Adrenal gland (tissue), 12 donors: ENCODE data around the gene LAMC2. TPM values are rescaled to one million over a fixed set of nuclear protein-coding genes. Genes with fewer than 3 reads are reported as not detected.

Experiments used
- DNase-seq, 7 donors: peaks; one replicate each; pipeline ENCODE4 v3.0.0-alpha.2; 2019 to 2020
- H3K27ac ChIP-seq, 5 donors: fragments of 200-600 bp; sonication (generic) in 4 of 5; 1 replicate in 3 of 5; 2 replicates in 2 of 5; pipeline versions ENCODE4 v1.5.1 to v1.8.0; 2016 to 2020; ENCODE audit warnings: mild to moderate bottlenecking in 1 of 5
- H3K27me3 ChIP-seq: fragments of 200-600 bp; 2 replicates; pipeline ENCODE4 v1.8.0; 2021
- H3K36me3 ChIP-seq, 2 donors: fragments of 200-600 bp; replicated peaks in 1 of 2; 1 replicate in 1 of 2; 2 replicates in 1 of 2; pipeline versions ENCODE4 v1.5.1 to v1.8.0; 2018 to 2022
- H3K4me1 ChIP-seq, 2 donors: fragments of 200-600 bp; replicated peaks in 1 of 2; 1 replicate in 1 of 2; 2 replicates in 1 of 2; pipeline versions ENCODE4 v1.5.1 to v1.8.0; 2018 to 2021
- H3K4me3 ChIP-seq, 4 donors: fragments of 200-600 bp; sonication (generic) in 3 of 4; one replicate each; pipeline ENCODE4 v1.5.1; 2016 to 2018
- H3K9me3 ChIP-seq, 3 donors: fragments of 200-600 bp; sonication (generic) in 1 of 3; replicated peaks in 1 of 3; 1 replicate in 2 of 3; 2 replicates in 1 of 3; pipeline versions ENCODE4 v1.5.1 to v1.8.0; 2016 to 2021
- POLR2A ChIP-seq, 2 donors: fragments of 450-650 bp; IDR thresholded peaks; one replicate each; pipeline ENCODE4 v1.6.1; 2017; ENCODE audit warnings: antibody characterized with exemption in 2 of 2, mild to moderate bottlenecking in 2 of 2, moderate library complexity in 1 of 2
- WGBS, 4 donors: extraction: QIAGEN DNeasy Blood & Tissue Kit in 2 of 4; methylation state at CpG; one replicate each; pipeline versions ENCODE4 v1.1.5 to v1.1.7; 2013 to 2017; 5-methylcytosine and 5-hydroxymethylcytosine counted together
- intact Hi-C, 2 donors: fragments of 100-400 bp; cut with DNase I; formaldehyde crosslinking; loops; one replicate each; pipeline versions ENCODE4 v1.14.1 to v1.15.0; 2022 to 2023
- polyA plus RNA-seq, 3 donors: library from polyadenylated mRNA; stranded (reverse); fragments of 200-250 nt in 2 of 3; fragments of 350-450 nt in 1 of 3; fragmentation: Illumina TruSeq in 1 of 3; extraction: RNeasy Lipid Tissue Mini Kit (QIAGEN cat#74804) in 1 of 3; gene quantifications; one replicate each; pipeline ENCODE4 v1.2.3, GENCODE V29; 2013 to 2014
- total RNA-seq, 9 donors: library from RNA; depleted of rRNA in 4 of 9; stranded (reverse); fragments of >200 nt in 4 of 9; fragments of 120-200 nt in 1 of 9; fragmentation: NEBNext Ultra II Directional in 1 of 9; extraction: Animal tissue kit (Norgen Biotek cat#: 25700) in 1 of 9; gene quantifications; one replicate each; pipeline versions ENCODE4 v1.1.0 to v1.2.4, GENCODE V29; 2013 to 2023
- TF ChIP-seq, protein P1 (sequence below), 6 experiments: fragments of 450-650 bp in 4 of 6; fragments of 200-600 bp in 2 of 6; sonication (generic) in 1 of 6; IDR thresholded peaks; 1 replicate in 5 of 6; 2 replicates in 1 of 6; pipeline versions ENCODE4 v1.5.1 to v1.8.0; 2016 to 2021; ENCODE audit warnings: antibody characterized with exemption in 6 of 6, mild to moderate bottlenecking in 2 of 6, moderate library complexity in 1 of 6
- donor health status: healthy with polysubstance abuse.
- donor health status: Bipolar disorder and iron deficiency.
- donor health status: DM: yes; HTN: yes; CAD: no.
- donor health status: DM: no; HTN: no; CAD: no.
- donor health status: DM: no; HTN: no; CAD: no.
- donor health status: DM: yes; HTN: yes; CAD: no.

Gene LAMC2
- total and polyA plus RNA-seq, 12 donors, result 0.04 to 1.4 (median 0.16) TPM; not detected in 1

DNA sequence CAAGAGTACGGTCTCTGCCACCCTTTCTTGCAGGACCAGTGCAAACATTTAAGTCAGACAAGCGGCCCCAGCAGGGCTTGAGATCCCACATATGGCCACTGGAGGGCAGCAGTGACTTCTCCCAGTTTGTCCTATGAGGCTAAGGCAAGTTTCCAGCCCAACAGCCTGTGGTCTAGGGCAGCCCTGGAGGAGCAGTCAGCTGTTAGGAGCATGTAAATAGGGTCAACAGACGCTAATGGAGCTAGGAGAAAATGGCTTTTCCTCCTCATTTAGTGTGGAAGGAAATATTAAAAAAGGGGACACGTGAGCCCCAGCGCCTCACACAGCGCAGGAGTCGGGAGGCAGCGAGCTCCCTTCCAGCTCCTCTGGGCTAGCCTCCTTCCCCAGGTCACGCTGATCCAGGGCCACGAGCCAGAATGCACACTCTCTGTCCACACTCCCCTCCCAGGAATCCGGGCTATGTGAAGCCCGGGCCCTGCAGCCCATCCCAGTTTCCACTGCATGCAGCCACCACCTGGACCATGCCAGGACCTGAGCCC is 95.6 kb downstream of the LAMC2 start:
- no peak overlapping the region for H3K4me3 ChIP-seq
- peak overlapping the region in 1 of 5 donors; percentile 79 for H3K27ac ChIP-seq
- H3K27me3 ChIP-seq, result no peaks in the 10 kb centered on the region
- H3K36me3 ChIP-seq, result no peaks in the 10 kb centered on the region
- H3K9me3 ChIP-seq, result no peaks in the 10 kb centered on the region
- WGBS, 4 donors, result 36 to 50% (median 42%) methylated on average over 11 to 12 of the region's 12 CpGs
- intact Hi-C loops, result loop anchor here (5.0 to 10.0 kb wide), 2 partner anchors 36 to 343 kb away; no protein-coding TSS in a partner anchor
- peaks cover 0 to under 1% of the 10 kb centered on the region in 2 donors for H3K4me1 ChIP-seq
- TF ChIP-seq POLR2A (IDR thresholded peaks at IDR 0.05), result no peak
- TF ChIP-seq, protein P1, sequence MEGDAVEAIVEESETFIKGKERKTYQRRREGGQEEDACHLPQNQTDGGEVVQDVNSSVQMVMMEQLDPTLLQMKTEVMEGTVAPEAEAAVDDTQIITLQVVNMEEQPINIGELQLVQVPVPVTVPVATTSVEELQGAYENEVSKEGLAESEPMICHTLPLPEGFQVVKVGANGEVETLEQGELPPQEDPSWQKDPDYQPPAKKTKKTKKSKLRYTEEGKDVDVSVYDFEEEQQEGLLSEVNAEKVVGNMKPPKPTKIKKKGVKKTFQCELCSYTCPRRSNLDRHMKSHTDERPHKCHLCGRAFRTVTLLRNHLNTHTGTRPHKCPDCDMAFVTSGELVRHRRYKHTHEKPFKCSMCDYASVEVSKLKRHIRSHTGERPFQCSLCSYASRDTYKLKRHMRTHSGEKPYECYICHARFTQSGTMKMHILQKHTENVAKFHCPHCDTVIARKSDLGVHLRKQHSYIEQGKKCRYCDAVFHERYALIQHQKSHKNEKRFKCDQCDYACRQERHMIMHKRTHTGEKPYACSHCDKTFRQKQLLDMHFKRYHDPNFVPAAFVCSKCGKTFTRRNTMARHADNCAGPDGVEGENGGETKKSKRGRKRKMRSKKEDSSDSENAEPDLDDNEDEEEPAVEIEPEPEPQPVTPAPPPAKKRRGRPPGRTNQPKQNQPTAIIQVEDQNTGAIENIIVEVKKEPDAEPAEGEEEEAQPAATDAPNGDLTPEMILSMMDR (IDR thresholded peaks at IDR 0.05), result peak; percentile 84 to 93 (median 89)
- peak; percentile 84 to 97 (median 90) for DNase-seq

DNA sequence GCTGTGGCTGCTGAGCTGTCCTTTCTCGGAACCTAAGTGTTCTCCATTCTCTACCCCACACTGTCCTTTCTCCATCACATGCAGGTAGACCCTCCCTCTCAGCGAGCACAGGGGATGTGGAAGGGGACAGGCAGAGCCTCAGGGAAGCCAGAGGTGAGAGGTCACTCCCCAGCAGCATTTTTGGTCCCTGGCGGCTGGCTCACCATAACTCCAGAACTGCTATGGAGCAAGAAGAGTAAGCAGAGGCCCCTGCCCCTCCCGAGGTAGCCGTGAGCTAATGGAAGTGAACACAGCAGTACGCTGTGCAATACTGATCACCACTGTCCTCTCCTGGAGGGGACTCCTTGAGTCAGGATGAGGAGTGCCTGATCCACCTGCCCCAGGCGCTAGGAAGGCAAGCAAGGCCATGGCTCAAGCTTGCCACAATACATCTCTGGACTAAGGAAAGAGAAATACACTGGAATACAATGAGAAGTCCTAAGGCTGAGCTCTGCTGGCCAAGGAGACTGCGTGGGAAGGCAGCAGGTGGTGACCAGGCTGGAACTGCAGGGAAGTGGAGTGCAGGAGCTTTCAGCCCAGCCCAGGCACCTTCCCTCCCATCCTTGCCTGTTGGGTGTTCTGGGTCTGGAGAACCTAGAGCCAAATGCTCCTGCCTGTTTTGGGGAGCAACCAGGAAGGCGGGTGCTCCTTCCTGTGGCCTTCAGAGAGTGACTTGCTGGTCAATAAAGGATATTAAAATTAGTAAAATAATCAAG is 96.2 kb downstream of the LAMC2 start:
- Histone ChIP-seq H3K27me3 (no peaks in the 10 kb centered on the region), H3K4me1 (peaks cover 0 to 7% of the 10 kb centered on the region in 2 donors), H3K9me3 (no peaks in the 10 kb centered on the region), H3K27ac (peak overlapping the region in 1 of 5 donors; percentile 79), H3K4me3 (no peak overlapping the region), H3K36me3 (no peaks in the 10 kb centered on the region)
- no peak for TF ChIP-seq POLR2A (IDR thresholded peaks at IDR 0.05)
- TF ChIP-seq, protein P1 (IDR thresholded peaks at IDR 0.05), result no peak
- DNase-seq, result no peak
- intact Hi-C loops, result loop anchor here (5.0 to 10.0 kb wide), 2 partner anchors 35 to 343 kb away; no protein-coding TSS in a partner anchor
- WGBS, 4 donors, result 56 to 80% (median 74%) methylated on average over 8 to 9 of the region's 9 CpGs

DNA sequence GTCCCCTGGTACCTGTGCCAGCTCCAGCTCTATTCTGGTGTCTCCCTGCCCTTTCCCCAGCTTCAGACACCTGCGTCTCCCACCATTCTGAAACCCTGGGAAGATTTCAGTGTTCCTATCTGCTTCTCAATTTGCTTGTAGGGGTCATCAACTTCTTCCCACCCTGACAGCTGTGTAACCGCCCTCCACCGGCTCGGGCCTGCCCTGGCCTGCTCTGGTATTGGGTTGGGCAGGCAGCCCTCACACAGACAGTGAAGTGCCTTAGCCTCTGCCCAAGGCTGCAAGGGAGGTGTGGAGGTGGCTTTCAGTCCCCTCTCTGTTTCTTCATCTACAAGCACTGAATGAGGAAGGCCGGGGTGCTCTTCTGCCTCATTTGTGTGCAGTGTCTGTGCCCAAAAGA is 97.2 kb downstream of the LAMC2 start:
- Histone ChIP-seq H3K4me3 (no peak overlapping the region), H3K9me3 (no peaks in the 10 kb centered on the region), H3K27me3 (no peaks in the 10 kb centered on the region), H3K27ac (peak overlapping the region in 1 of 5 donors; percentile 40), H3K4me1 (peaks cover 0 to 13% of the 10 kb centered on the region in 2 donors), H3K36me3 (no peaks in the 10 kb centered on the region)
- WGBS, 4 donors, result 64 to 94% (median 74%) methylated on average over 4 to 5 of the region's 5 CpGs
- no peak for TF ChIP-seq POLR2A (IDR thresholded peaks at IDR 0.05)
- TF ChIP-seq, protein P1 (IDR thresholded peaks at IDR 0.05), result no peak
- intact Hi-C loops, result loop anchor here (5.0 to 10.0 kb wide), 2 partner anchors 34 to 342 kb away; no protein-coding TSS in a partner anchor
- DNase-seq, result no peak

DNA sequence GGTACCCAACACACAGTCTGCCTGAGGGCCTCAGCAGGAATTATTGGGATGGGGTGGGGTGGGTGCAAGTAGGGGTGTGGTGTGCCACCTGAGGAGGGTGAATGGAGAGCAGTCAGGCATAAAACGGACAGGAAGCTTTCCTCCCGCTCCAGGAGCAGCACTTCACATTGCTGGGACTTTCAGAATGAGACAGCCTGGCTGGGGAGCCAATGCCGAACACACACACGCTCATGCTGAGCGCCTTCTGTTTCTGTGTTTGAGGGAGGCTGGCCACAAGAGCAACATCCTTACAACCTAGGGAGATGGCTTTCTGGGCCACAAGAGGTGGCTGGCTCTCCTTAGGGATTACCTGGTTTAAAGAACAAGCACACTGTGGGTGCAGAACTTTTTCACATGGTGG is 98.0 kb downstream of the LAMC2 start:
- H3K27ac ChIP-seq, result no peak overlapping the region
- H3K36me3 ChIP-seq, result no peaks in the 10 kb centered on the region
- WGBS, 4 donors, result 80 to 91% (median 89%) methylated on average over 4 to 5 of the region's 5 CpGs
- peaks cover 0 to 13% of the 10 kb centered on the region in 2 donors for H3K4me1 ChIP-seq
- intact Hi-C loops, result loop anchor here (5.0 to 10.0 kb wide), 2 partner anchors 33 to 341 kb away; no protein-coding TSS in a partner anchor
- H3K9me3 ChIP-seq, result no peaks in the 10 kb centered on the region
- no peak overlapping the region for H3K4me3 ChIP-seq
- H3K27me3 ChIP-seq, result no peaks in the 10 kb centered on the region
- DNase-seq, result no peak
- TF ChIP-seq POLR2A (IDR thresholded peaks at IDR 0.05), result no peak
- TF ChIP-seq, protein P1 (IDR thresholded peaks at IDR 0.05), result no peak
